Stimulated activated CD8-positive, alpha-beta memory T cell treated with anti-CD3 and anti-CD28 coated beads, Interleukin-7, amount 100 ng/mL, for 24 hours (primary cell): ENCODE measurements around the gene MALAT1.
"Not testable (repeated sequence)": the region's sequence is repeated elsewhere in the genome, so short reads cannot be mapped to it uniquely, and the experiment has no call there.

Experiments used
- DNase-seq: peaks from one replicate; pipeline ENCODE4 v3.0.0-alpha.2; 2020; ENCODE audit warnings: low read depth

MALAT1 gene

DNA sequence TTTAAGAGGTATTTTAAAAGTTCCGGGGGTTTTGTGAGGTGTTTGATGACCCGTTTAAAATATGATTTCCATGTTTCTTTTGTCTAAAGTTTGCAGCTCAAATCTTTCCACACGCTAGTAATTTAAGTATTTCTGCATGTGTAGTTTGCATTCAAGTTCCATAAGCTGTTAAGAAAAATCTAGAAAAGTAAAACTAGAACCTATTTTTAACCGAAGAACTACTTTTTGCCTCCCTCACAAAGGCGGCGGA, 193 bp upstream of the MALAT1 start:
- DNase-seq: no peak

DNA sequence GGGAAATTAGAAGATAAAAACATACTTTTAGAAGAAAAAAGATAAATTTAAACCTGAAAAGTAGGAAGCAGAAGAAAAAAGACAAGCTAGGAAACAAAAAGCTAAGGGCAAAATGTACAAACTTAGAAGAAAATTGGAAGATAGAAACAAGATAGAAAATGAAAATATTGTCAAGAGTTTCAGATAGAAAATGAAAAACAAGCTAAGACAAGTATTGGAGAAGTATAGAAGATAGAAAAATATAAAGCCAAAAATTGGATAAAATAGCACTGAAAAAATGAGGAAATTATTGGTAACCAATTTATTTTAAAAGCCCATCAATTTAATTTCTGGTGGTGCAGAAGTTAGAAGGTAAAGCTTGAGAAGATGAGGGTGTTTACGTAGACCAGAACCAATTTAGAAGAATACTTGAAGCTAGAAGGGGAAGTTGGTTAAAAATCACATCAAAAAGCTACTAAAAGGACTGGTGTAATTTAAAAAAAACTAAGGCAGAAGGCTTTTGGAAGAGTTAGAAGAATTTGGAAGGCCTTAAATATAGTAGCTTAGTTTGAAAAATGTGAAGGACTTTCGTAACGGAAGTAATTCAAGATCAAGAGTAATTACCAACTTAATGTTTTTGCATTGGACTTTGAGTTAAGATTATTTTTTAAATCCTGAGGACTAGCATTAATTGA, 1.0 kb downstream of the MALAT1 start:
- no peak for DNase-seq

DNA sequence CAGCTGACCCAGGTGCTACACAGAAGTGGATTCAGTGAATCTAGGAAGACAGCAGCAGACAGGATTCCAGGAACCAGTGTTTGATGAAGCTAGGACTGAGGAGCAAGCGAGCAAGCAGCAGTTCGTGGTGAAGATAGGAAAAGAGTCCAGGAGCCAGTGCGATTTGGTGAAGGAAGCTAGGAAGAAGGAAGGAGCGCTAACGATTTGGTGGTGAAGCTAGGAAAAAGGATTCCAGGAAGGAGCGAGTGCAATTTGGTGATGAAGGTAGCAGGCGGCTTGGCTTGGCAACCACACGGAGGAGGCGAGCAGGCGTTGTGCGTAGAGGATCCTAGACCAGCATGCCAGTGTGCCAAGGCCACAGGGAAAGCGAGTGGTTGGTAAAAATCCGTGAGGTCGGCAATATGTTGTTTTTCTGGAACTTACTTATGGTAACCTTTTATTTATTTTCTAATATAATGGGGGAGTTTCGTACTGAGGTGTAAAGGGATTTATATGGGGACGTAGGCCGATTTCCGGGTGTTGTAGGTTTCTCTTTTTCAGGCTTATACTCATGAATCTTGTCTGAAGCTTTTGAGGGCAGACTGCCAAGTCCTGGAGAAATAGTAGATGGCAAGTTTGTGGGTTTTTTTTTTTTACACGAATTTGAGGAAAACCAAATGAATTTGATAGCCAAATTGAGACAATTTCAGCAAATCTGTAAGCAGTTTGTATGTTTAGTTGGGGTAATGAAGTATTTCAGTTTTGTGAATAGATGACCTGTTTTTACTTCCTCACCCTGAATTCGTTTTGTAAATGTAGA, 1.7 kb downstream of the MALAT1 start:
- no peak for DNase-seq

DNA sequence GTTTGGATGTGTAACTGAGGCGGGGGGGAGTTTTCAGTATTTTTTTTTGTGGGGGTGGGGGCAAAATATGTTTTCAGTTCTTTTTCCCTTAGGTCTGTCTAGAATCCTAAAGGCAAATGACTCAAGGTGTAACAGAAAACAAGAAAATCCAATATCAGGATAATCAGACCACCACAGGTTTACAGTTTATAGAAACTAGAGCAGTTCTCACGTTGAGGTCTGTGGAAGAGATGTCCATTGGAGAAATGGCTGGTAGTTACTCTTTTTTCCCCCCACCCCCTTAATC, 2.3 kb downstream of the MALAT1 start:
- no peak for DNase-seq

DNA sequence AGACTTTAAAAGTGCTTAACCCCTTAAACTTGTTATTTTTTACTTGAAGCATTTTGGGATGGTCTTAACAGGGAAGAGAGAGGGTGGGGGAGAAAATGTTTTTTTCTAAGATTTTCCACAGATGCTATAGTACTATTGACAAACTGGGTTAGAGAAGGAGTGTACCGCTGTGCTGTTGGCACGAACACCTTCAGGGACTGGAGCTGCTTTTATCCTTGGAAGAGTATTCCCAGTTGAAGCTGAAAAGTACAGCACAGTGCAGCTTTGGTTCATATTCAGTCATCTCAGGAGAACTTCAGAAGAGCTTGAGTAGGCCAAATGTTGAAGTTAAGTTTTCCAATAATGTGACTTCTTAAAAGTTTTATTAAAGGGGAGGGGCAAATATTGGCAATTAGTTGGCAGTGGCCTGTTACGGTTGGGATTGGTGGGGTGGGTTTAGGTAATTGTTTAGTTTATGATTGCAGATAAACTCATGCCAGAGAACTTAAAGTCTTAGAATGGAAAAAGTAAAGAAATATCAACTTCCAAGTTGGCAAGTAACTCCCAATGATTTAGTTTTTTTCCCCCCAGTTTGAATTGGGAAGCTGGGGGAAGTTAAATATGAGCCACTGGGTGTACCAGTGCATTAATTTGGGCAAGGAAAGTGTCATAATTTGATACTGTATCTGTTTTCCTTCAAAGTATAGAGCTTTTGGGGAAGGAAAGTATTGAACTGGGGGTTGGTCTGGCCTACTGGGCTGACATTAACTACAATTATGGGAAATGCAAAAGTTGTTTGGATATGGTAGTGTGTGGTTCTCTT, 2.8 kb downstream of the MALAT1 start:
- no peak for DNase-seq

DNA sequence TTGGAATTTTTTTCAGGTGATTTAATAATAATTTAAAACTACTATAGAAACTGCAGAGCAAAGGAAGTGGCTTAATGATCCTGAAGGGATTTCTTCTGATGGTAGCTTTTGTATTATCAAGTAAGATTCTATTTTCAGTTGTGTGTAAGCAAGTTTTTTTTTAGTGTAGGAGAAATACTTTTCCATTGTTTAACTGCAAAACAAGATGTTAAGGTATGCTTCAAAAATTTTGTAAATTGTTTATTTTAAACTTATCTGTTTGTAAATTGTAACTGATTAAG, 3.4 kb downstream of the MALAT1 start:
- no peak for DNase-seq

DNA sequence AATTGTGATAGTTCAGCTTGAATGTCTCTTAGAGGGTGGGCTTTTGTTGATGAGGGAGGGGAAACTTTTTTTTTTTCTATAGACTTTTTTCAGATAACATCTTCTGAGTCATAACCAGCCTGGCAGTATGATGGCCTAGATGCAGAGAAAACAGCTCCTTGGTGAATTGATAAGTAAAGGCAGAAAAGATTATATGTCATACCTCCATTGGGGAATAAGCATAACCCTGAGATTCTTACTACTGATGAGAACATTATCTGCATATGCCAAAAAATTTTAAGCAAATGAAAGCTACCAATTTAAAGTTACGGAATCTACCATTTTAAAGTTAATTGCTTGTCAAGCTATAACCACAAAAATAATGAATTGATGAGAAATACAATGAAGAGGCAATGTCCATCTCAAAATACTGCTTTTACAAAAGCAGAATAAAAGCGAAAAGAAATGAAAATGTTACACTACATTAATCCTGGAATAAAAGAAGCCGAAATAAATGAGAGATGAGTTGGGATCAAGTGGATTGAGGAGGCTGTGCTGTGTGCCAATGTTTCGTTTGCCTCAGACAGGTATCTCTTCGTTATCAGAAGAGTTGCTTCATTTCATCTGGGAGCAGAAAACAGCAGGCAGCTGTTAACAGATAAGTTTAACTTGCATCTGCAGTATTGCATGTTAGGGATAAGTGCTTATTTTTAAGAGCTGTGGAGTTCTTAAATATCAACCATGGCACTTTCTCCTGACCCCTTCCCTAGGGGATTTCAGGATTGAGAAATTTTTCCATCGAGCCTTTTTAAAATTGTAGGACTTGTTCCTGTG, 3.9 kb downstream of the MALAT1 start:
- DNase-seq: no peak

DNA sequence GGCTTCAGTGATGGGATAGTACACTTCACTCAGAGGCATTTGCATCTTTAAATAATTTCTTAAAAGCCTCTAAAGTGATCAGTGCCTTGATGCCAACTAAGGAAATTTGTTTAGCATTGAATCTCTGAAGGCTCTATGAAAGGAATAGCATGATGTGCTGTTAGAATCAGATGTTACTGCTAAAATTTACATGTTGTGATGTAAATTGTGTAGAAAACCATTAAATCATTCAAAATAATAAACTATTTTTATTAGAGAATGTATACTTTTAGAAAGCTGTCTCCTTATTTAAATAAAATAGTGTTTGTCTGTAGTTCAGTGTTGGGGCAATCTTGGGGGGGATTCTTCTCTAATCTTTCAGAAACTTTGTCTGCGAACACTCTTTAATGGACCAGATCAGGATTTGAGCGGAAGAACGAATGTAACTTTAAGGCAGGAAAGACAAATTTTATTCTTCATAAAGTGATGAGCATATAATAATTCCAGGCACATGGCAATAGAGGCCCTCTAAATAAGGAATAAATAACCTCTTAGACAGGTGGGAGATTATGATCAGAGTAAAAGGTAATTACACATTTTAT, 4.6 kb downstream of the MALAT1 start:
- no peak for DNase-seq

DNA sequence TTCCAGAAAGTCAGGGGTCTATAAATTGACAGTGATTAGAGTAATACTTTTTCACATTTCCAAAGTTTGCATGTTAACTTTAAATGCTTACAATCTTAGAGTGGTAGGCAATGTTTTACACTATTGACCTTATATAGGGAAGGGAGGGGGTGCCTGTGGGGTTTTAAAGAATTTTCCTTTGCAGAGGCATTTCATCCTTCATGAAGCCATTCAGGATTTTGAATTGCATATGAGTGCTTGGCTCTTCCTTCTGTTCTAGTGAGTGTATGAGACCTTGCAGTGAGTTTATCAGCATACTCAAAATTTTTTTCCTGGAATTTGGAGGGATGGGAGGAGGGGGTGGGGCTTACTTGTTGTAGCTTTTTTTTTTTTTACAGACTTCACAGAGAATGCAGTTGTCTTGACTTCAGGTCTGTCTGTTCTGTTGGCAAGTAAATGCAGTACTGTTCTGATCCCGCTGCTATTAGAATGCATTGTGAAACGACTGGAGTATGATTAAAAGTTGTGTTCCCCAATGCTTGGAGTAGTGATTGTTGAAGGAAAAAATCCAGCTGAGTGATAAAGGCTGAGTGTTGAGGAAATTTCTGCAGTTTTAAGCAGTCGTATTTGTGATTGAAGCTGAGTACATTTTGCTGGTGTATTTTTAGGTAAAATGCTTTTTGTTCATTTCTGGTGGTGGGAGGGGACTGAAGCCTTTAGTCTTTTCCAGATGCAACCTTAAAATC, 5.3 kb downstream of the MALAT1 start:
- DNase-seq: no peak

DNA sequence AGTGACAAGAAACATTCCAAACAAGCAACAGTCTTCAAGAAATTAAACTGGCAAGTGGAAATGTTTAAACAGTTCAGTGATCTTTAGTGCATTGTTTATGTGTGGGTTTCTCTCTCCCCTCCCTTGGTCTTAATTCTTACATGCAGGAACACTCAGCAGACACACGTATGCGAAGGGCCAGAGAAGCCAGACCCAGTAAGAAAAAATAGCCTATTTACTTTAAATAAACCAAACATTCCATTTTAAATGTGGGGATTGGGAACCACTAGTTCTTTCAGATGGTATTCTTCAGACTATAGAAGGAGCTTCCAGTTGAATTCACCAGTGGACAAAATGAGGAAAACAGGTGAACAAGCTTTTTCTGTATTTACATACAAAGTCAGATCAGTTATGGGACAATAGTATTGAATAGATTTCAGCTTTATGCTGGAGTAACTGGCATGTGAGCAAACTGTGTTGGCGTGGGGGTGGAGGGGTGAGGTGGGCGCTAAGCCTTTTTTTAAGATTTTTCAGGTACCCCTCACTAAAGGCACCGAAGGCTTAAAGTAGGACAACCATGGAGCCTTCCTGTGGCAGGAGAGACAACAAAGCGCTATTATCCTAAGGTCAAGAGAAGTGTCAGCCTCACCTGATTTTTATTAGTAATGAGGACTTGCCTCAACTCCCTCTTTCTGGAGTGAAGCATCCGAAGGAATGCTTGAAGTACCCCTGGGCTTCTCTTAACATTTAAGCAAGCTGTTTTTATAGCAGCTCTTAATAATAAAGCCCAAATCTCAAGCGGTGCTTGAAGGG, 6.0 kb downstream of the MALAT1 start:
- DNase-seq: no peak

DNA sequence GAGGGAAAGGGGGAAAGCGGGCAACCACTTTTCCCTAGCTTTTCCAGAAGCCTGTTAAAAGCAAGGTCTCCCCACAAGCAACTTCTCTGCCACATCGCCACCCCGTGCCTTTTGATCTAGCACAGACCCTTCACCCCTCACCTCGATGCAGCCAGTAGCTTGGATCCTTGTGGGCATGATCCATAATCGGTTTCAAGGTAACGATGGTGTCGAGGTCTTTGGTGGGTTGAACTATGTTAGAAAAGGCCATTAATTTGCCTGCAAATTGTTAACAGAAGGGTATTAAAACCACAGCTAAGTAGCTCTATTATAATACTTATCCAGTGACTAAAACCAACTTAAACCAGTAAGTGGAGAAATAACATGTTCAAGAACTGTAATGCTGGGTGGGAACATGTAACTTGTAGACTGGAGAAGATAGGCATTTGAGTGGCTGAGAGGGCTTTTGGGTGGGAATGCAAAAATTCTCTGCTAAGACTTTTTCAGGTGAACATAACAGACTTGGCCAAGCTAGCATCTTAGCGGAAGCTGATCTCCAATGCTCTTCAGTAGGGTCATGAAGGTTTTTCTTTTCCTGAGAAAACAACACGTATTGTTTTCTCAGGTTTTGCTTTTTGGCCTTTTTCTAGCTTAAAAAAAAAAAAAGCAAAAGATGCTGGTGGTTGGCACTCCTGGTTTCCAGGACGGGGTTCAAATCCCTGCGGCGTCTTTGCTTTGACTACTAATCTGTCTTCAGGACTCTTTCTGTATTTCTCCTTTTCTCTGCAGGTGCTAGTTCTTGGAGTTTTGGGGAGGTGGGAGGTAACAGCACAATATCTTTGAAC, 6.8 kb downstream of the MALAT1 start:
- DNase-seq: no peak

DNA sequence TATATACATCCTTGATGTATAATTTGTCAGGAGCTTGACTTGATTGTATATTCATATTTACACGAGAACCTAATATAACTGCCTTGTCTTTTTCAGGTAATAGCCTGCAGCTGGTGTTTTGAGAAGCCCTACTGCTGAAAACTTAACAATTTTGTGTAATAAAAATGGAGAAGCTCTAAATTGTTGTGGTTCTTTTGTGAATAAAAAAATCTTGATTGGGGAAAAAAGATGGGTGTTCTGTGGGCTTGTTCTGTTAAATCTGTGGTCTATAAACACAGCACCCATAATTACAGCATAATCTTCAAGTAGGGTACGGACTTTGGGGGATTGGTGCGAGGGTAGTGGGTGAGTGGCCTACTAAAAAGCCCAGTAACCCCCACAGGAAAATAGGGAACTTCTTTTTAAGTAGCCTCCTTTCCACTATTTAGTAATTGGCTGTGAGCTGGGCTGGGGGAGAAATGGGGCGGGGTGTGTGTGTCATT, 7.5 kb downstream of the MALAT1 start:
- no peak for DNase-seq

DNA sequence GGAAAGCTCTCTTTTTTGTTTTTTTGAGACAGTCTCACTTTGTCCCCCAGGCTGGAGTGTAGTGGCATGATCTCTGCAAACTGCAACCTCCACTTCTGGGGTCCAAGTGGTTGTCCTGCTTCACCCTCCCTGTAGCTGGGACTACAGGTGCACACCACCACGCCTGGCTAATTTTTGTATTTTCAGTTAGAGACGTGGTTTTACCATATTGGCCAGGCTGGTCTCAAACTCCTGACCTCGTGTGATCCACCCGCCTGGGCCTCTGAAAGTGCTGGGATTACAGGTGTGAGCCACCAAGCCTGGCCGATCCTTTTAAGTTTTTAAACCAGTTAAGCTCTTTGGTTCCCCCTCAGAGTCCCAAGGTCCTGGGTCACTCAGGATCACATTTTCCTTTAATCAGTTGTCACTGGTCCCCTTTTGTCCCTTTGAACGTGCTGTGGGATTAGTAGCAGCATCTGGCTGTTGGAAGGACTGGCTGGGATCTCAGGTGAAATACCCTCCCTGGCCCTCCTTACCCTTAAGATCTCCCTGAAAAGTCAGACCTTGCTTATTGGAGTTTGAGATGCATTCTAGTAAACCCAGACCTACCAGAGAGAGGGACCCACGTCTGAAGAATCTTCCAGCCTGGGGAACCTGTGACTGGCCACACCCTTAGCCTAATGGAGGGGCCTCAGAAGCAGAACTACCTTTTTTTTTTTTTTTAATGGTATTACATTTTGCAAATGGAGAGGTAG, 8.1 kb downstream of the MALAT1 start:
- DNase-seq: no peak

DNA sequence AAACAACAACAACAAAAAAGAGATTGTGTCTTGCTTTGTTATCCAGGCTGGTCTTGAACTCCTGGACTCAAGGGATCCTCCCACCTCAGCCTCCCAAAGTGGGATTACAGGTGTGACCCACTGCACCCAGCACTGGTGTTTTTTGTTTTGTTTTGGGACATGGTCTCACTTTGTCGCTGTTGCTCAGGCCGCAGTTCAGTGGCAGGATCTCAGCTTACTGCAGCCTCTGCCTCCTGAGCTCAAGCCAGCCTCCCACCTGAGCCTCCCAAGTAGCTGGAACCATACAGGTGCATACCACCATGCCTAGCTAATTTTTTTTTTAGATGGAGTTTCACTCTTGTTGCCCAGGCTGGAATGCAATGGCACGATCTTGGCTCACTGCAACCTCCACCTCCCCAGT, 13.5 kb downstream of the MALAT1 start:
- not testable (repeated sequence) for DNase-seq

DNA sequence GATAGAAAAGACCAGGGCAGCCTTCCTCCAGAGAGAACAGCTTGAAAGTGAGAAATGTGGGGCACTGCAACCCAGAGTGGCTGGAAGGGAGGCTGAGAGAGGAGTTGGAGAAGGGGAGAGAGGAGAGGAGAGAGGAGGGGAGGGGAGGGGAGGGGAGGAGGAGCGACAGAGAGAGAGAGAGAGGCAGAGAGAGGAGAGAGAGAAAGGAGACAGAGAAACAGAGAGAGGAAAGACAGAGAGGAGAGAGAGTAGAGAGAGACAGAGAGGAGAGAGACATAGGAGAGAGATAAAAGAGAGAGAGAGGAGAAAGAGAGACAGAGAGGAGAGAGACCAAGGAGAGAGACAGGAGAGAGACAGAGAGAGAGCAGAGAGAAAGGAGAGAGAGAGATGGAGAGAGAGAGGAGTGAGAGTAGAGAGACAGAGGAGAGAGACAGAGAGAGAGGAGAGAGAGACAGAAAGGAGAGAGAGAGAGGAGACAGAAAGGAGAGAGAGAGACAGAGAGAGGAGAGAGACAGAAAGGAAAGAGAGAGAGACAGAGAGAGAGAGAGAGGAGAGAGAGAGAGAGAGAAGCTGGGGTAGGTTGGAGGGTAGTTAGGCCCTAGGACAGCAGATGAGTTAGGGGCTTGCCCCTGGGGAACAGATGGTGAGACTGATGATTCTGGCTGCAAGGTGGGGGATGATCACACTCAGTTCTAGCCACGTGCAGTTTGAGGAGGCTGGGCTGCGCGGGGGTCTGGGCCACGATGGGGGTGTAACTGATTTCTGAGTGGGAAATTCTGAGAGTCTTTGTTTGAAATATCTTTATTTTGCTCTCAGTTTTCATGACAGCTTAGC, 17.5 kb downstream of the MALAT1 start:
- DNase-seq: no peak

DNA sequence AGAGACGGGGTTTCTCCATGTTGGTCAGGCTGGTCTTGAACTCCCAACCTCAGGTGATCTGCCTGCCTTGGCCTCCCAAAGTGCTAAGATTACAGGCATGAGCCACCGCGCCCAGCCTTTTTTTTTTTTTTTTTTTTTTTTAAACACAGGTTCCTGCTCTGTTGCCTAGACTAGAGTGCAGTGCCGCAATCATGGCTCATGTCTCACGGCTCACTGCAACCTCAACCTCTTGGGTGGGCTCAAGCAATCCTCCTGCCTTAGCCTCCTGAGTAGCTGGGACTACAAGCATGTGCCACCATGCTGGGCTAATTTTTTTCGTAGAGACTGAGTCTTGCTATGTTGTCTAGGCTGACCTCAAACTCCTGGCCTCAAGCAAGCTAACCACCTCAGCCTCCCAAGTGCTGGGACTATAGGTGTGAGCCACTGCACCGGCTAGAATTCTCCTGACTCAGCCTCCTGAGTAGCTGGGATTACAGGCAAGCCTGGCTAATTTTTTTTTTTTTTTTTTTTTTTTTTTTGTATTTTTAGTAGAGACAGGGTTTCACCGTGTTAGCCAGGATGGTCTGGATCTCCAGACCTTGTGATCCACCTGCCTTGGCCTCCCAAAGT, 20.2 kb downstream of the MALAT1 start:
- DNase-seq: not testable (repeated sequence)

DNA sequence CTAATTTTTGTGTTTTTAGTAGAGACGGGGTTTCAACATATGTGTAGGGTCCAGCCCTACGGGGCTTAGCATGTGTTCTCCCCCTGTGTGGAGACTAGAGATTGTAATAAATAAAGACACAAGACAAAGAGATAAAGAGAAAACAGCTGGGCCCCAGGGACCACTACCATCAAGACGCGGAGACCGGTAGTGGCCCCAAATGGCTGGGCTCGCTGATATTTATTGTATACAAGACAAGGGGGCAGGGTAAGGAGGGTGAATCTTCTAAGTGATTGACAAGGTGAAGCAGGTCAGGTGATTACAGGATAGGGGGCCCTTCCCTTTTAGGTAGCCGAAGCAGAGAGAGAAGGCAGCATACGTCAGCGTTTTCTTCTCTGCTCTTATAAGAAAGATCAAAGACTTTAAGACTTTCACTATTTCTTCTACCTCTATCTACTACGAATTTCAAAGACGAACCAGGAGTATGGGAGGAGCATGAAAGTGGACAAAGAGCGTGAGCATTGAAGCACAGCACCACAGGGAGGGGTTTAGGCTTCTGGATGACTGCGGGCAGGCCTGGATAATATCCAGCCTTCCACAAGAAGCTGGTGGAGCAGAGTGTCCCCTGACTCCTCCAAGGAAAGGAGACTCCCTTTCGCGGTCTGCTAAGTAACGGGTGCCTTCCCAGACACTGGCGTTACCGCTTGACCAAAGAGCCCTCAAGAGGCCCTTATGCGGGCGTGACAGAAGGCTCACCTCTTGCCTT, 23.1 kb downstream of the MALAT1 start:
- not testable (repeated sequence) for DNase-seq
